LNCaP clone FGC (cell line): Measurements from ENCODE around the gene ARMC7.
"Not testable (repeated sequence)": the region's sequence is repeated elsewhere in the genome, so short reads cannot be mapped to it uniquely, and the experiment has no call there.

Experiments used
- DNase-seq: peaks from one replicate; pipeline ENCODE4 v3.0.0-alpha.2; 2011; ENCODE audit warnings: low read depth
- H3K4me3 ChIP-seq: 2 replicates; pipeline ENCODE4 v1.5.1; 2011; ENCODE audit warnings: mild to moderate bottlenecking, low read depth, low read length, control low read depth
- TF ChIP-seq, protein P1 (sequence below): IDR thresholded peaks from 2 replicates; pipeline ENCODE4 v1.5.1; 2012; ENCODE audit warnings: mild to moderate bottlenecking; ENCODE audit not compliant: control insufficient read depth, insufficient read depth; ENCODE audit errors: extremely low read depth

ARMC7 gene

DNA sequence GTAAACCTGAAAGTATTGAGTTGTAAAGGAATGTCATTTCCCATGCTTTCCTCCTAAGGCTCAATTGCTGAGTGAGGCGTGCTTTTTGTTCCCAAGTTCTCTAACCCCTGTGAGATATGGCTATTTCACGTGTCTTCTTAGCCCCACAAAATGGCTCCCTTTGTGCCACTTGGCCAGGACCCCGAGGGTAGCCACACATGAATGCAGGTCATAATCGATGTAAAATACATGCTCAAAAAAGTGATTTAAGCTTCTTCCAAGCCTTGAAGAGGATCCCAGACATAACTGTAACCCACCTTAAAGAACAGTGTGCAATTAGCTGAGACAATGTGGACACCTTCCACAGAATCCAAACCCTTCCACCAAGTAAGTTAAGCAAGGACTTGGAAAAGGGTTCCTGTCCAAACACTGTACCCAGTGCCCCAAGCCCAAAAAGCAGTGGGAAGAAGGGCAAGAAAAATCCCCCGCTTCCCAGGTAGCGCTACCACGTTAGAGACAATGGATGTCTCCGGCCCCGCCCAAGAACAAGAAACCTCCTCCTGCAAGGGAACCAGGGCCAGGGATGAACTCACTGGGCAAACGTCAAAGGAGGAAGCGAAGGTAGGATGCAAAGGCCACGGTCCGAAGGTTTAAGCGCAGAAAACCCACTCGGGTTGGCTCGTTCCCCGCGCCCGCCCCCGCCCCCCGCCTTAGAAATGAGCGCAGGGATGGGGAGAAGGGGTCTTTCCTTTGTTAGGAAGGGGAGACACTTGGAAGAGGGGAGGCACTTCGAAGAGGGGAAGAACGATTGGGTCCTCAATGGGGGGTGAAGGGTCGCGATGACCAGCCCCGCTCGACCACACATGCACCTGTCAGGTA, 43.4 kb downstream of the ARMC7 start:
- peak overlapping the region; percentile 100 for H3K4me3 ChIP-seq
- peak; percentile 38 for DNase-seq
- TF ChIP-seq, protein P1, sequence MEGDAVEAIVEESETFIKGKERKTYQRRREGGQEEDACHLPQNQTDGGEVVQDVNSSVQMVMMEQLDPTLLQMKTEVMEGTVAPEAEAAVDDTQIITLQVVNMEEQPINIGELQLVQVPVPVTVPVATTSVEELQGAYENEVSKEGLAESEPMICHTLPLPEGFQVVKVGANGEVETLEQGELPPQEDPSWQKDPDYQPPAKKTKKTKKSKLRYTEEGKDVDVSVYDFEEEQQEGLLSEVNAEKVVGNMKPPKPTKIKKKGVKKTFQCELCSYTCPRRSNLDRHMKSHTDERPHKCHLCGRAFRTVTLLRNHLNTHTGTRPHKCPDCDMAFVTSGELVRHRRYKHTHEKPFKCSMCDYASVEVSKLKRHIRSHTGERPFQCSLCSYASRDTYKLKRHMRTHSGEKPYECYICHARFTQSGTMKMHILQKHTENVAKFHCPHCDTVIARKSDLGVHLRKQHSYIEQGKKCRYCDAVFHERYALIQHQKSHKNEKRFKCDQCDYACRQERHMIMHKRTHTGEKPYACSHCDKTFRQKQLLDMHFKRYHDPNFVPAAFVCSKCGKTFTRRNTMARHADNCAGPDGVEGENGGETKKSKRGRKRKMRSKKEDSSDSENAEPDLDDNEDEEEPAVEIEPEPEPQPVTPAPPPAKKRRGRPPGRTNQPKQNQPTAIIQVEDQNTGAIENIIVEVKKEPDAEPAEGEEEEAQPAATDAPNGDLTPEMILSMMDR: no peak

DNA sequence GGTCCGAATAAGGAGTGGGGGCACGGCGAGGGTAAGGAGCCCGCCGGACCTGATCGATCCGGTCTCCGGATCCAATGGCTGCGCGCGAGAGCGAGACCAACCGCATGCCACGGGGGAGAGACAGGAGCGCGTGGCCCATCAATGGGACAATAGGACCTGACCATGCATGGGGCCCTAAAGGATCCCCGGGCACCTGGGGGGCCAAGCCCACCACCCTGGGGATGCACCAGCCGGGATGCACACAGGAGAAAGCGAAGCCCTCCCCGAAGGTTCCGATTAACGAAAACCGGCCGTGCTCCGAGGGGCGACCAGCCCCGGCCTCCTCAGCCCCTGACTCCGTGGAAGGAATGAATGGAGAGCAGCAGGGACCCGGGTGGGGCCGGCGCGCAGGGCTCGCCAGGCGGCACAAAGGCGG, 44.0 kb downstream of the ARMC7 start:
- DNase-seq: no peak

DNA sequence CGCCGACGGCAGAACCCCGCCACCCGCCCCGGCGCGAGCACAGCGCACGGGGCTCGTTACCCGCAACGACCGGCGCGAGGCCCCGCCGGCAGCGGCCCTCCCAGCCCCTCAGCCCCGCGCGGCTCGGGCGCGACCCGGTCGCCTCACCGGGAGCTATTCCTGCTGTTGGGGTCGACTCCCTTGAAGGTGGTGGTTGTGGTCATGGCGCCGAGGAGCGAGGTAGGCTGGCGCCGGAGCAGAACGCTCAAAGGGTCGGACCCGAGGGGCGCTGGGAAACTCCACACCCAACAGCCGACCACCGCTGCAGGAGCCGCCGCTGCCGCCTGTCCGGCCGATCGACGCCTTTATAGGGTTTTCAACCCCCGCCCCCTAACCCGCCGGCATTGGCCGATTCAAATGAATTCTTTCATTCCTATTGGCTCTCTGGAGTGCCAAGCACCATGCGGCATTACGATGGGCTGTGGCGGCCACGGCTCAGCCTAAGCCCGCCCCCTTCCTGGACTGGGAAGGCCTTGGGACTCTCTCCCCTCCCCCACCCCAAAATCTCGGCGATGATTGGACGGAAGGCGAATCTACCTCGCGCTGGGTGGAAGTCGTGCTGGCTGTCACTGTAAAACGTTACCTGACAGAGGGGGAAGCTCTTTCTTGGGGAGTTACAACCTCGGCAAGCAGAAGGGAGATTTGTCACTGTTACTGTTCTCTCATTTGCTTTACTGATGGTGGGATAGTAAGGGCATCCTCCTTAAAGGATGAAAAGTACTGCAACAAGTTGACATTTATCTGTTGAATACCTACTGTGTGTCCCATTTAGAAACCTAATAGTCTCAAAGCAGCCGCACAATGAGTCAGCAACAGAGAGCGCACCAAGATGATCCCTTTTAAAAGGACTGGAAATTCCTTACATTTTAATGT, 44.7 kb downstream of the ARMC7 start, which contains the start of gene JPT1:
Gene JPT1, minus strand, starts transcription at position 318 of the 912 bp plus-strand sequence. Its CDS starts 115 bp downstream, at position 203.
- peak; percentile 98 for DNase-seq
- H3K4me3 ChIP-seq: peak within 1 kb of the TSS; percentile 100
- TF ChIP-seq, protein P1: no peak

More for the DNA sequence above, 44.0 kb downstream of the ARMC7 start:
- TF ChIP-seq, protein P1: no peak
- H3K4me3 ChIP-seq: peak overlapping the region; percentile 100

DNA sequence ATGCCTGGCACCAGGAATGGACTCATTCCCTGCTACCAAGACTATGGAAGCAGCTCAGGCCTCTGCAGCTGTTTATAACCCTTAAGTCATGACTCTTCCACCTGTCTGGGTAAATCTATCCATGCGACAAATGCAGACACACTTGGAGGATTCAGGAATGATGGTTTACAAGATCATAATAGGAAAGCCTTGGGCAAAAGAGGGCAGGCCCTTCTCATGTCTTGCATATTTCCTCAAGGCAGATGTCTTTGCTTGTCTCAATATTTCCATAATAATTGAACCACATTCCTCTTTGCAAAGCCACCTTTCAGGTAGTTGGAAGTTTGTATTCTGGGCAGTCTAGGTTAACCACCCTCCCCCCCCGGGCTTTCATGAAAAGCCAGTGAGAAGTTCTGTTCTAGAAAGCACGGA, 45.4 kb downstream of the ARMC7 start:
- TF ChIP-seq, protein P1: no peak
- no peak for DNase-seq
- no peak overlapping the region for H3K4me3 ChIP-seq

DNA sequence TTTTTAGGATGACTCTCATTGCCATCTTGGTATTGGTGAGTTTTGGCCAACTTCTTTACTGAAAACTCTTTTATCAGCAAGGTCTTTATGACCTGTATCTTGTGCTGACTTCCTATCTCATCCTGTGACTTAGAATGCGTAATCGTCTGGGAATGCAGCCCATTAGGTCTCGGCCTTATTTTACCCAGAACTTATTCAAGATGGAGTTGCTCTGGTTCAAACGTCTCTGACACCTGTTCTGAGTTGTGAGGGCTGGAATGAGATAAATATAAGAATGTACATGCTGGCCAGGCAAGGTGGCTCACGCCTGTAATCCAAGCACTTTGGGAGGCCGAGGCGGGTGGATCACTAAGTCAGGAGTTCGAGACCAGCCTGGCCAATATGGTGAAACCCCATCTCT, 48.7 kb downstream of the ARMC7 start:
- H3K4me3 ChIP-seq, DNase-seq: not testable (repeated sequence)

DNA sequence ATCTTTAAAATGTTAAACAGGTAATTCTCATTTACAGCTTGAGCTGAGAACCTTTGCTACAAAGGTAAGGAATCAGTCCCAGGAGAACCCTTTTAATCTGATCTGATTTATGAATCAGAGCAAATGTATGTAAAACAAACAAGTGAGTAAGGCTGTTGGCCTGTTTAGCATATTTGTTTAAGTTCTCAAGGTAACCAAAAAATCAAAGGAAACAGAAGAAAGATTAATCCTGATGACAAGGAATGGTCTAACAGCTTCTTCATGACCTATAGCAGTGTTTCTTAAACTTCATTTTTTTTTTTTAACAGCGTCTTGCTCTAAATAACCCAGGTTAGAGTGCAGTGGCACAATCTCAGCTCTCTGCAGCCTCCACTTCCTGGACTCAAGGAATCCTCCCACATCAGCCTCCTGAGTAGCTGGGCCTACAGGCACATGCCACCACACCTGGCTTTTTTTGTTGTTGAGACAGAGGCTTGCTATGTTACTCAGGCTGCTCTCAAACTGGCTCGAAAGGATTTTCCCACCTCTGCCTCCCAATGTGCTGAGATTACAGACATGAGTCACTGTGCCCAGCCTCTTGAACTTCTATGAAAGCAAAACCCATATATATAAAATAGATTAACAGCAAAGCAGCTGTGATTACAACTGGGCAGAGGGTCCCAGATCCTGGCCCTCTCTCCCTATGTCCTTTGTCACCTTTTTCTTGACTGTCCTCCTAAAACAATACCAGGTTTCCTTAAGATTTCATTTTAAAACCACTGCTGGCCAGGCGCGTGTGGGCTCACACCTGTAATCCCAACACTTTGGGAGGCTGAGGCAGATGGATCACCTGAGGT, 49.6 kb downstream of the ARMC7 start:
- TF ChIP-seq, protein P1: no peak
- H3K4me3 ChIP-seq: no peak overlapping the region
- DNase-seq: no peak

DNA sequence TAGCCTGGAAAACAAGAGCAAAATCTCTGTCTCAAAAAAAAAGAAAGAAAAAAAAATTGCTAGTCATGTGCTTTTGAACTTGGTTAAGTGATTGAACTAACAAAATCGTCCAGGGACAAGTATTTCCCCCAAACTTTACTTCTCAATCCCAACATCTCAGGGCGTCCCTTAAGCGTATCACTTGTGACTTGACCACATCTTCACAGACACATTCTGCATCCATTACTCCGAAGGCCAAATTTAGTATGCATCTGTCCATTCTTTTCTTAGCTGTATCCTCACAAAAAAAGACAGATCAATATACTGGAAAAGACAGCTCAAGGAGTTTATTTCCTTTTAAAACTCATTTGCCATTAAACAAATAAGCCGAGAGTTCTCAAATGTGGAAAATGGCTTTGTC, 50.4 kb downstream of the ARMC7 start:
- no peak for DNase-seq
- TF ChIP-seq, protein P1: no peak
- no peak overlapping the region for H3K4me3 ChIP-seq
